NOMO-1 treated with DMSO at 0.1 percent for 48 hours (cell line): ENCODE measurements around the gene SLC41A3.
"Not testable (repeated sequence)": the region's sequence is repeated elsewhere in the genome, so short reads cannot be mapped to it uniquely, and the experiment has no call there.

ENCODE experiments used
- DNase-seq: peaks from one replicate; lab custom pipeline; 2025; ENCODE audit not compliant: unreplicated experiment; lab: John Stamatoyannopoulos, UW

The SLC41A3 gene

GRCh38 chr3:125960456-125961288 lies 123.3 kb downstream of the SLC41A3 start:
- DNase-seq = no peak

- DNase-seq = no peak
Measured at GRCh38 chr3:125960066-125960424, 123.9 kb downstream of the SLC41A3 start.

GRCh38 chr3:125959317-125960065 lies 124.4 kb downstream of the SLC41A3 start:
- DNase-seq = no peak

- DNase-seq = no peak
Measured at GRCh38 chr3:125958511-125959316, 125.2 kb downstream of the SLC41A3 start.

GRCh38 chr3:125957674-125958510 lies 126.0 kb downstream of the SLC41A3 start:
- no peak for DNase-seq

GRCh38 chr3:125957020-125957419 lies 126.9 kb downstream of the SLC41A3 start:
- not testable (repeated sequence) for DNase-seq
